Measurements from ENCODE around the gene TIMP2. TPM values are rescaled to one million over a fixed set of nuclear protein-coding genes. Genes with fewer than 3 reads are reported as not detected.

The TIMP2 gene
- polyA plus RNA-seq, 2 of the 4 experiments (the other 2 are of a cell fraction): 68.1 to 166 TPM

GRCh38 chr17:78925662-78926555 lies 722 bp upstream of the TIMP2 start (continued):
- no peak for TF ChIP-seq HOXB13 (CRISPR knock-in tag; IDR thresholded peaks at IDR 0.05; ENCODE audit: low read depth)
- no peak for TF ChIP-seq ZC3H11A (IDR thresholded peaks at IDR 0.05)
- TF ChIP-seq RARB (CRISPR knock-in tag; IDR thresholded peaks at IDR 0.05): no peak
- no peak for TF ChIP-seq SMC3 (IDR thresholded peaks at IDR 0.05)

DNA sequence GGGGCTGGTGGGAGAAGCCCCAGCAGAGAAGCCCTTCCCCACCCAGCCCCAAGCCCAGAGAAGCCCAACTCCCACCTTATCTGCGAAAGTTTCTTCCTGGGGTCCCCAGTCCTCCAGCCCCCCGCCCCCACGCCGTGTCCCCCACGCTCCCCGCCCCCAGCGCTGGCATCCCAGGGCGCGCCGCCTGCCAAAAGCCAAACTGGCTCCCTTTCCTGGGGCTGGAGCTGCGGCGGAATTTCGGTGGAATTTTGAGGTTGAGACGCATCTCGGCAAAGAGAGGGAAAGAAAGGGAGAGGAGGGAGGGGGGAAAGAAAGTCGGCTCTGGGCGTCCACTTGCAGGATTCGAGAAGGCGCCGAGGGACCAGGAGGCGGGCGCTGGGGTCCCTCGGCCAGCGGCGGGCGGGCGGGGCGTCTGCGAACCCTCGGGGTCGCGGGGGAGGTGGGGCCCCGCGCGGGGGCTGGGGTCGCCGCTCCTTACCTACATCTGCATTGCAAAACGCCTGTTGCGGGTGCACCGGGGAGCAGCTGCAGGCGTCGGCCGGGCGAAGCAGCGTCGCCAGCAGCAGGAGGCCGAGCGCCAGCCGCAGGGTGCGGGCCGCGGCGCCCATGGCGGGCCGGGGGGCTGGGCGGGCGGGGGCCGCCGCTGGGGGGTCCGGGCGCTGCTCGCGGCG lies 571 bp downstream of the TIMP2 start:
- Histone ChIP-seq H3K27ac (peak overlapping the region; percentile 97 to 99), H3K4me1 (peaks cover 47% of the 10 kb centered on the region), H3K4me2 (peak overlapping the region; percentile 99), H3K4me3 (peak overlapping the region; percentile 86), H3K9me3 (no peaks in the 10 kb centered on the region)
- FAIRE-seq (no peak), DNase-seq (ENCODE audit: low read depth in 1 of 2, low spot score in 1 of 2) (no peak), ATAC-seq (peak; percentile 15 to 22; a peak in 5 of 6 replicates)
- POLR2A ChIA-PET: interaction anchor here (3.3 kb wide), 1 partner anchor 9 kb away, joined by 20 read pairs; no protein-coding TSS in a partner anchor
- 0% methylated on average over 15 of the region's 64 CpGs for WGBS (ENCODE audit: missing lambda C conversion rate)
- CTCF ChIA-PET: interaction anchor here (1.0 to 4.2 kb wide), 2 partner anchors 59 to 66 kb away, joined by 3 to 21 read pairs; no protein-coding TSS in a partner anchor
- no peak for TF ChIP-seq RCOR1 (IDR thresholded peaks at IDR 0.05; ENCODE audit: low read depth, low read length)
- TF ChIP-seq, protein P1, sequence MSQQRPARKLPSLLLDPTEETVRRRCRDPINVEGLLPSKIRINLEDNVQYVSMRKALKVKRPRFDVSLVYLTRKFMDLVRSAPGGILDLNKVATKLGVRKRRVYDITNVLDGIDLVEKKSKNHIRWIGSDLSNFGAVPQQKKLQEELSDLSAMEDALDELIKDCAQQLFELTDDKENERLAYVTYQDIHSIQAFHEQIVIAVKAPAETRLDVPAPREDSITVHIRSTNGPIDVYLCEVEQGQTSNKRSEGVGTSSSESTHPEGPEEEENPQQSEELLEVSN (IDR thresholded peaks at IDR 0.05; ENCODE audit: borderline replicate concordance, low read depth): peak; percentile 54; the same call in 1 of the 2 replicates
- TF ChIP-seq, protein P2, sequence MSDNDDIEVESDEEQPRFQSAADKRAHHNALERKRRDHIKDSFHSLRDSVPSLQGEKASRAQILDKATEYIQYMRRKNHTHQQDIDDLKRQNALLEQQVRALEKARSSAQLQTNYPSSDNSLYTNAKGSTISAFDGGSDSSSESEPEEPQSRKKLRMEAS (IDR thresholded peaks at IDR 0.05): peak; percentile 32

GRCh38 chr17:78923660-78924453 lies 1.3 kb downstream of the TIMP2 start:
- H3K4me2 ChIP-seq: peak overlapping the region; percentile 99
- peaks cover 52% of the 10 kb centered on the region for H3K4me1 ChIP-seq
- no peaks in the 10 kb centered on the region for H3K9me3 ChIP-seq
- TF ChIP-seq BHLHE40 (IDR thresholded peaks at IDR 0.05; ENCODE audit: low read depth, low read length) (no peak), ATOH8 (CRISPR knock-in tag; IDR thresholded peaks at IDR 0.05; ENCODE audit: low read depth) (no peak), SMC3 (IDR thresholded peaks at IDR 0.05) (0 out of 3 replicates have a peak, but pooled peaks have one; percentile 1)
- H3K27ac ChIP-seq: peak overlapping the region; percentile 97 to 99
- peak; percentile 36 to 76; a peak in 5 of 6 replicates for ATAC-seq
- peak overlapping the region; percentile 86 for H3K4me3 ChIP-seq
- FAIRE-seq: no peak
- 6% methylated on average over 25 of the region's 28 CpGs for WGBS (ENCODE audit: missing lambda C conversion rate)
- CTCF ChIA-PET: interaction anchor here (1.0 to 4.2 kb wide), 6 partner anchors 25 to 65 kb away, joined by 3 to 21 read pairs (median 3); no protein-coding TSS in a partner anchor
- DNase-seq (ENCODE audit: low read depth in 1 of 2, low spot score in 1 of 2): peak; percentile 62 to 93
- POLR2A ChIA-PET: interaction anchor here (0.6 to 3.3 kb wide), 3 partner anchors 10 to 37 kb away, joined by 4 to 20 read pairs (median 5); no protein-coding TSS in a partner anchor

DNA sequence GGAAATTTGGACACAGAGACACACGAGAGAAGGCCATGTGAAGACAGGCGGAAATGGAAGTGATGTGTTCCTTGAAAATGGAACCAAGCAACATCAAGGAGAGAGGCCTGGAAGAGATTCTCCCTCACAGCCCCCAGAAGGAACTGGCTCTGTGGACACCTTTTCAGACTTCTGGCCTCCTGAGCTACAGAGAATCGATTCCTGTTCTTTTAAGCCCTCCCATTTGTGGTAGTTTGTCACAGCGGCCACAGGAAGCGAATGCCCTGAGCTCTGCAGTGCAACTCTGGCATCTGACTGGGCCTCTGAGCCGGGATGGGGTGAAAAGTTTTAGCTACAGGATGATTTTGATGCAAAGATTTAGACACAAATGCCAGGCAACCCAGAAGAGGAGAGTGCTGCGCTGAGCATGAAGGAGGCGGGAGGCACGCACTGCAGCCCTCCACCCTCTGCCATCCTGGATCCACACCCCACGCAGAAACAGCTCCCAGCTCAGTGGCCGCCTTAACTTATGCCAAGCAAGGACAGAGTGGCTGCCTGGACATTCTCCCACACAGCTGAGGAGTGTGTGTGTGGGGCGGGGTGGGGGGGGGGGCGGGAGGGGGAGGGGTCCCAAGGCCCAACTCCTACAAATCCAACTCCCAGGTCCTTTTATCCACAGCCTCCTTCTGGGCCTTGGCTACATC lies 2.2 kb downstream of the TIMP2 start:
- no peaks in the 10 kb centered on the region for H3K9me3 ChIP-seq
- WGBS (ENCODE audit: missing lambda C conversion rate): 75% methylated on average over 13 of the region's 13 CpGs
- H3K4me2 ChIP-seq: peak overlapping the region; percentile 99
- no peak for ATAC-seq
- POLR2A ChIA-PET: interaction anchor here (0.6 to 3.3 kb wide), 3 partner anchors 11 to 38 kb away, joined by 4 to 20 read pairs (median 5); no protein-coding TSS in a partner anchor
- no peak for FAIRE-seq
- H3K4me1 ChIP-seq: peaks cover 58% of the 10 kb centered on the region
- peak overlapping the region; percentile 97 to 99; a peak in 4 of 6 replicates for H3K27ac ChIP-seq
- peak overlapping the region; percentile 86 for H3K4me3 ChIP-seq
- DNase-seq (ENCODE audit: low read depth in 1 of 2, low spot score in 1 of 2): no peak
- CTCF ChIA-PET: interaction anchor here (0.6 to 4.2 kb wide), 7 partner anchors 12 to 57 kb away, joined by 3 to 21 read pairs (median 3); no protein-coding TSS in a partner anchor
- no peak for TF ChIP-seq NPAS2 (CRISPR knock-in tag; IDR thresholded peaks at IDR 0.05; ENCODE audit: borderline replicate concordance)
- TF ChIP-seq SMC3 (IDR thresholded peaks at IDR 0.05): 0 out of 3 replicates have a peak, but pooled peaks have one; percentile 4
